HEK293 (cell line): Measurements from ENCODE around the gene ZBTB1.

Experiments used
- CTCF ChIA-PET: fragments of 350-600 bp; formaldehyde crosslinking; extraction: SDS; loops from one replicate; lab custom pipeline; 2021; ENCODE audit warnings: antibody characterized with exemption; lab: Yijun Ruan, JAX
- POLR2A ChIA-PET: fragments of 300-600 bp; formaldehyde crosslinking; extraction: SDS; loops from one replicate; lab custom pipeline; 2020; ENCODE audit warnings: antibody characterized with exemption, inconsistent platforms; lab: Yijun Ruan, JAX
- H3K27ac ChIP-seq: fragments of 200-500 bp; sonication (Bioruptor generic); 2 replicates; pipeline ENCODE4 v1.5.1; 2014; ENCODE audit warnings: low read depth, low read length, control low read depth, inconsistent platforms; ENCODE audit errors: extremely low read depth
- H3K36me3 ChIP-seq, 2 experiments: fragments of 200-500 bp in 1 of 2; sonication (Bioruptor generic) in 1 of 2; 1 replicate in 1 of 2; 2 replicates in 1 of 2; pipeline ENCODE4 v1.5.1; 2014 to 2017; ENCODE audit warnings: inconsistent platforms in 2 of 2, low read length in 2 of 2; ENCODE audit not compliant: control insufficient read depth in 2 of 2, insufficient read depth in 1 of 2
- H3K4me1 ChIP-seq: fragments of 200-500 bp; sonication (Bioruptor generic); 2 replicates; pipeline ENCODE4 v1.5.1; 2014; ENCODE audit warnings: mild to moderate bottlenecking, low read length, inconsistent platforms; ENCODE audit not compliant: control insufficient read depth, insufficient read depth
- H3K4me3 ChIP-seq: 2 replicates; pipeline ENCODE4 v1.5.1; 2011; ENCODE audit warnings: low read depth, mild to moderate bottlenecking, control low read depth, low read length, moderate library complexity
- H3K9me3 ChIP-seq: fragments of 200-500 bp; sonication (Bioruptor generic); 2 replicates; pipeline ENCODE4 v1.5.1; 2014; ENCODE audit warnings: low read depth, low read length, inconsistent platforms; ENCODE audit not compliant: control insufficient read depth, insufficient read depth
- HOXD13 ChIP-seq: sonication (generic); formaldehyde crosslinking; IDR thresholded peaks from 2 replicates; pipeline ENCODE4 v1.8.0; 2022; ENCODE audit warnings: missing genetic modification reagents, borderline replicate concordance
- KLF8 ChIP-seq: fragments of 450-650 bp; formaldehyde crosslinking; IDR thresholded peaks from 2 replicates; pipeline ENCODE4 v1.5.1; 2016; ENCODE audit warnings: missing biosample characterization, missing genetic modification characterization
- TSHZ1 ChIP-seq: fragments of 450-650 bp; formaldehyde crosslinking; IDR thresholded peaks from 2 replicates; pipeline ENCODE4 v1.5.1; 2016; ENCODE audit warnings: missing biosample characterization, missing genetic modification characterization, borderline replicate concordance
- ZFHX2 ChIP-seq: fragments of 450-650 bp; formaldehyde crosslinking; conservative IDR thresholded peaks from 2 replicates; pipeline ENCODE4 v1.5.1; 2016; ENCODE audit warnings: missing biosample characterization, missing genetic modification characterization
- ZNF10 ChIP-seq: fragments of 450-650 bp; formaldehyde crosslinking; IDR thresholded peaks from 2 replicates; pipeline ENCODE4 v1.5.1; 2017; ENCODE audit warnings: missing biosample characterization, missing genetic modification characterization
- ZNF157 ChIP-seq: fragments of 450-650 bp; formaldehyde crosslinking; IDR thresholded peaks from 2 replicates; pipeline ENCODE4 v1.5.1; 2016; ENCODE audit warnings: missing biosample characterization, missing genetic modification characterization
- ZNF221 ChIP-seq: fragments of 450-650 bp; formaldehyde crosslinking; IDR thresholded peaks from 2 replicates; pipeline ENCODE4 v1.5.1; 2017; ENCODE audit warnings: missing biosample characterization, missing genetic modification characterization, borderline replicate concordance
- ZNF350 ChIP-seq: fragments of 450-650 bp; formaldehyde crosslinking; IDR thresholded peaks from 2 replicates; pipeline ENCODE4 v1.5.0; 2017; ENCODE audit warnings: missing biosample characterization, mild to moderate bottlenecking, missing genetic modification characterization
- ZNF354C ChIP-seq: fragments of 450-650 bp; formaldehyde crosslinking; IDR thresholded peaks from 2 replicates; pipeline ENCODE4 v1.5.1; 2016; ENCODE audit warnings: missing biosample characterization, missing genetic modification characterization, low read depth, borderline replicate concordance
- ZNF391 ChIP-seq: fragments of 450-650 bp; formaldehyde crosslinking; IDR thresholded peaks from 2 replicates; pipeline ENCODE4 v1.5.1; 2016; ENCODE audit warnings: low read depth, missing biosample characterization, missing genetic modification characterization, borderline replicate concordance
- ZNF521 ChIP-seq: fragments of 450-650 bp; formaldehyde crosslinking; IDR thresholded peaks from 2 replicates; pipeline ENCODE4 v1.5.1; 2017; ENCODE audit warnings: missing biosample characterization, mild to moderate bottlenecking, missing genetic modification characterization
- ZSCAN30 ChIP-seq: fragments of 450-650 bp; IDR thresholded peaks from 2 replicates; pipeline ENCODE4 v1.5.1; 2018; ENCODE audit warnings: missing biosample characterization, mild to moderate bottlenecking, missing genetic modification characterization, moderate library complexity
- ZXDB ChIP-seq: fragments of 450-650 bp; formaldehyde crosslinking; IDR thresholded peaks from 2 replicates; pipeline ENCODE4 v1.5.1; 2016; ENCODE audit warnings: missing biosample characterization, missing genetic modification characterization

Gene ZBTB1

GRCh38 chr14:64573109-64573508, 68.5 kb downstream of the ZBTB1 start:
- H3K9me3 ChIP-seq, result no peaks in the 10 kb centered on the region
- no peak for TF ChIP-seq ZNF521
- no peak for TF ChIP-seq ZSCAN30
- TF ChIP-seq ZNF350 (tag by site-specific recombination), result no peak
- no peak for TF ChIP-seq KLF8 (tag by site-specific recombination)
- TF ChIP-seq ZNF10 (tag by site-specific recombination), result no peak
- TF ChIP-seq ZNF391 (tag by site-specific recombination), result no peak
- TF ChIP-seq ZXDB (tag by site-specific recombination), result no peak
- no peak for TF ChIP-seq ZNF354C (tag by site-specific recombination)
- no peak for TF ChIP-seq ZNF221
- TF ChIP-seq TSHZ1 (tag by site-specific recombination), result no peak
- TF ChIP-seq ZFHX2 (tag by site-specific recombination), result no peak
- no peak for TF ChIP-seq ZNF157 (tag by site-specific recombination)
- no peak for TF ChIP-seq HOXD13 (CRISPR knock-in tag)
- no peak overlapping the region for H3K4me3 ChIP-seq
- H3K4me1 ChIP-seq, result no peaks in the 10 kb centered on the region
- H3K27ac ChIP-seq, result no peak overlapping the region
- POLR2A ChIA-PET, result interaction anchor here (0.6 to 0.7 kb wide), 2 partner anchors 14 to 38 kb away, joined by 3 to 4 read pairs; no protein-coding TSS in a partner anchor
- CTCF ChIA-PET, result interaction anchor here (1.0 kb wide), 1 partner anchor 64 kb away, joined by 4 read pairs; no protein-coding TSS in a partner anchor
- H3K36me3 ChIP-seq, result no peaks in the 10 kb centered on the region
